Body of pancreas (tissue), 4 donors: ENCODE data around the gene ART1.

Experiments used
- CTCF ChIP-seq, 7 experiments: fragments of 450-650 bp in 4 of 7; fragments of 200-600 bp in 3 of 7; sonication (generic) in 3 of 7; IDR thresholded peaks; one replicate each; pipeline ENCODE4 v1.5.1; 2016 to 2019; ENCODE audit warnings: antibody characterized with exemption in 7 of 7
- POLR2A ChIP-seq, 3 donors: fragments of 450-650 bp; IDR thresholded peaks; one replicate each; pipeline ENCODE4 v1.6.1; 2016; ENCODE audit warnings: antibody characterized with exemption in 3 of 3, mild to moderate bottlenecking in 2 of 3

- no peak for TF ChIP-seq CTCF (IDR thresholded peaks at IDR 0.05)
- TF ChIP-seq POLR2A (IDR thresholded peaks at IDR 0.05), result no peak
These were observed 41.8 kb downstream of the ART1 start for GRCh38 chr11:3686751-3687150.
